ENCODE measurements around the gene RAC2. TPM values are rescaled to one million over a fixed set of nuclear protein-coding genes. Genes with fewer than 3 reads are reported as not detected.

Gene RAC2
- total RNA-seq, 4 donors from 2014 or later = 2.6 to 8.6 (median 6.7) TPM

GRCh38 chr22:37188901-37189466, 55.1 kb downstream of the RAC2 start:
- no peak overlapping the region for H3K4me3 ChIP-seq (ENCODE audit: low read depth, poor library complexity, severe bottlenecking)
- no peak for DNase-seq (ENCODE audit: low spot score in 2 of 2)
- WGBS, 2 donors = 38 to 41% methylated on average over 2 of the region's 2 CpGs
- TF ChIP-seq CTCF (IDR thresholded peaks at IDR 0.05) (no peak), POLR2A (IDR thresholded peaks at IDR 0.05) (no peak)
- intact Hi-C loops (cut with DNase I; ENCODE audit: low total_unique reads) = no loop called here

- TF ChIP-seq CTCF (IDR thresholded peaks at IDR 0.05) (no peak), POLR2A (IDR thresholded peaks at IDR 0.05) (no peak)
- no peak for DNase-seq (ENCODE audit: low spot score in 2 of 2)
- intact Hi-C loops (cut with DNase I; ENCODE audit: low total_unique reads) = no loop called here
- 19 to 21% methylated on average over 17 of the region's 17 CpGs for WGBS, 2 donors
- H3K4me3 ChIP-seq (ENCODE audit: low read depth, poor library complexity, severe bottlenecking) = no peak within 1 kb of the TSS
These were observed 55.9 kb downstream of the RAC2 start, which contains the start of gene C1QTNF6 for GRCh38 chr22:37187891-37188761. TSS of gene C1QTNF6 (minus strand) at chr22:37188247. CDS start at chr22:37188213, 34 bp downstream.

GRCh38 chr22:37187552-37187890, 56.5 kb downstream of the RAC2 start:
- TF ChIP-seq CTCF (IDR thresholded peaks at IDR 0.05) (no peak), POLR2A (IDR thresholded peaks at IDR 0.05) (no peak)
- intact Hi-C loops (cut with DNase I; ENCODE audit: low total_unique reads) = no loop called here
- 10 to 17% methylated on average over 5 of the region's 5 CpGs for WGBS, 2 donors
- DNase-seq (ENCODE audit: low spot score in 2 of 2) = no peak
- H3K4me3 ChIP-seq (ENCODE audit: low read depth, poor library complexity, severe bottlenecking) = no peak overlapping the region

- TF ChIP-seq CTCF (IDR thresholded peaks at IDR 0.05) = no peak
- TF ChIP-seq POLR2A (IDR thresholded peaks at IDR 0.05) = no peak
- intact Hi-C loops (cut with DNase I; ENCODE audit: low total_unique reads) = no loop called here
- WGBS, 2 donors = 65 to 72% methylated on average over 4 of the region's 4 CpGs
- DNase-seq (ENCODE audit: low spot score in 2 of 2) = no peak
- H3K4me3 ChIP-seq (ENCODE audit: low read depth, poor library complexity, severe bottlenecking) = no peak overlapping the region
These were observed 57.0 kb downstream of the RAC2 start for GRCh38 chr22:37186997-37187522.

- 72 to 76% methylated on average over 9 of the region's 9 CpGs for WGBS, 2 donors
- intact Hi-C loops (cut with DNase I; ENCODE audit: low total_unique reads) = no loop called here
- no peak for DNase-seq (ENCODE audit: low spot score in 2 of 2)
- no peak for TF ChIP-seq POLR2A (IDR thresholded peaks at IDR 0.05)
- TF ChIP-seq CTCF (IDR thresholded peaks at IDR 0.05) = no peak
- no peak overlapping the region for H3K4me3 ChIP-seq (ENCODE audit: low read depth, poor library complexity, severe bottlenecking)
These were observed 57.7 kb downstream of the RAC2 start for GRCh38 chr22:37186228-37186996.
